Kidney glomerular epithelial cell (primary cell): ENCODE measurements around the gene PPP1CA.
"Not testable (repeated sequence)": the region's sequence is repeated elsewhere in the genome, so short reads cannot be mapped to it uniquely, and the experiment has no call there.

ENCODE experiments used
- DNase-seq: peaks from one replicate; lab custom pipeline; 2025; lab: John Stamatoyannopoulos, UW

The PPP1CA gene

GRCh38 chr11:67434395-67434881 lies 32.8 kb upstream of the PPP1CA start:
- no peak for DNase-seq

- no peak for DNase-seq
Observed at GRCh38 chr11:67433536-67434394, 32.1 kb upstream of the PPP1CA start.

- no peak for DNase-seq
Observed at GRCh38 chr11:67432655-67433349, 31.1 kb upstream of the PPP1CA start.

GRCh38 chr11:67431346-67432249 lies 29.9 kb upstream of the PPP1CA start:
- no peak for DNase-seq

- no peak for DNase-seq
Observed at GRCh38 chr11:67429722-67430121, 28.1 kb upstream of the PPP1CA start.

GRCh38 chr11:67429038-67429668 lies 27.5 kb upstream of the PPP1CA start:
- DNase-seq, result no peak

GRCh38 chr11:67428052-67429001 lies 26.7 kb upstream of the PPP1CA start, which contains the start of gene RPS6KB2:
TSS of gene RPS6KB2 (plus strand) at chr11:67428494. CDS start at chr11:67428546, 52 bp downstream.
- DNase-seq, result peak; percentile 93

GRCh38 chr11:67427364-67427859 lies 25.8 kb upstream of the PPP1CA start:
- DNase-seq, result not testable (repeated sequence)

GRCh38 chr11:67423891-67424613 lies 22.4 kb upstream of the PPP1CA start:
- no peak for DNase-seq

GRCh38 chr11:67423466-67423865 lies 21.8 kb upstream of the PPP1CA start:
- DNase-seq, result no peak

- no peak for DNase-seq
Observed at GRCh38 chr11:67422891-67423290, 21.2 kb upstream of the PPP1CA start.

GRCh38 chr11:67421430-67422031 lies 19.9 kb upstream of the PPP1CA start:
- DNase-seq, result no peak

- DNase-seq, result peak; percentile 68
Observed at GRCh38 chr11:67420646-67421429, 19.2 kb upstream of the PPP1CA start.

- DNase-seq, result no peak
Observed at GRCh38 chr11:67420147-67420645, 18.5 kb upstream of the PPP1CA start.

- no peak for DNase-seq
Observed at GRCh38 chr11:67419325-67420049, 17.8 kb upstream of the PPP1CA start.

GRCh38 chr11:67418476-67419281 lies 17.0 kb upstream of the PPP1CA start:
- no peak for DNase-seq
